Breast epithelium (tissue), 4 donors: Measurements from ENCODE around the gene BCL7A. TPM values are rescaled to one million over a fixed set of nuclear protein-coding genes. Genes with fewer than 3 reads are reported as not detected.
"Not testable (repeated sequence)": the region's sequence is repeated elsewhere in the genome, so short reads cannot be mapped to it uniquely, and the experiment has no call there.

ENCODE experiments used
- DNase-seq, 2 donors: peaks; one replicate each; pipeline ENCODE4 v3.0.0-alpha.2; 2019; ENCODE audit warnings: low spot score in 2 of 2
- H3K27ac ChIP-seq, 2 donors: fragments of 200-600 bp; sonication (generic) in 1 of 2; one replicate each; pipeline ENCODE4 v1.5.1; 2016 to 2019; ENCODE audit warnings: mild to moderate bottlenecking in 1 of 2
- H3K27me3 ChIP-seq, 2 donors: fragments of 200-600 bp; sonication (generic) in 1 of 2; one replicate each; pipeline versions ENCODE4 v1.5.1 to v1.6.0; 2017 to 2019; ENCODE audit warnings: control low read depth in 1 of 2, mild to moderate bottlenecking in 1 of 2
- H3K36me3 ChIP-seq: fragments of 200-600 bp; one replicate; pipeline ENCODE4 v1.5.1; 2019
- H3K4me1 ChIP-seq, 2 donors: fragments of 200-600 bp; sonication (generic); one replicate each; pipeline ENCODE4 v1.5.1; 2016 to 2019; ENCODE audit warnings: control low read depth in 1 of 2
- H3K4me3 ChIP-seq, 3 donors: fragments of 200-600 bp; sonication (generic); 1 replicate in 2 of 3; 2 replicates in 1 of 3; pipeline ENCODE4 v1.5.1; 2016 to 2019; ENCODE audit warnings: mild to moderate bottlenecking in 3 of 3, moderate library complexity in 2 of 3
- H3K9me3 ChIP-seq, 2 donors: fragments of 200-600 bp; sonication (generic) in 1 of 2; one replicate each; pipeline ENCODE4 v1.5.1; 2016 to 2019; ENCODE audit warnings: control low read depth in 1 of 2
- CTCF ChIP-seq, 3 donors: fragments of 450-650 bp; IDR thresholded peaks; one replicate each; pipeline ENCODE4 v1.5.1; 2016 to 2017; ENCODE audit warnings: antibody characterized with exemption in 3 of 3, mild to moderate bottlenecking in 3 of 3, moderate library complexity in 3 of 3
- POLR2A ChIP-seq: fragments of 450-650 bp; IDR thresholded peaks from one replicate; pipeline ENCODE4 v1.6.1; 2016; ENCODE audit warnings: antibody characterized with exemption, mild to moderate bottlenecking, moderate library complexity
- POLR2AphosphoS5 ChIP-seq, 3 donors: sonication (generic); formaldehyde crosslinking; IDR thresholded peaks; one replicate each; pipeline ENCODE4 v1.6.1; 2017; ENCODE audit warnings: antibody characterized with exemption in 3 of 3
- intact Hi-C: fragments of 100-400 bp; cut with DNase I; formaldehyde crosslinking; loops from one replicate; pipeline ENCODE4 v1.15.1; 2023; ENCODE audit warnings: low total_unique reads
- total RNA-seq, 3 donors: library from RNA; depleted of rRNA; stranded (reverse); fragments of >200 nt; gene quantifications; one replicate each; pipeline ENCODE4 v1.1.0, GENCODE V29; 2016

Gene BCL7A
- total RNA-seq, 3 donors from 2014 or later, result 6.2 to 13.5 (median 8.8) TPM

GRCh38 chr12:122052285-122052684, 30.6 kb downstream of the BCL7A start:
- H3K9me3 ChIP-seq, result no peaks in the 10 kb centered on the region
- no peaks in the 10 kb centered on the region for H3K4me1 ChIP-seq
- no peak for DNase-seq
- H3K27me3 ChIP-seq, result no peaks in the 10 kb centered on the region
- no peak overlapping the region for H3K27ac ChIP-seq
- no peak overlapping the region for H3K4me3 ChIP-seq
- no peaks in the 10 kb centered on the region for H3K36me3 ChIP-seq
- intact Hi-C loops, result no loop called here
- TF ChIP-seq POLR2A (no peak), CTCF (IDR thresholded peaks at IDR 0.05) (no peak), POLR2AphosphoS5 (IDR thresholded peaks at IDR 0.05) (no peak)

GRCh38 chr12:122054842-122055520, 33.3 kb downstream of the BCL7A start:
- intact Hi-C loops, result no loop called here
- Histone ChIP-seq H3K4me1 (no peaks in the 10 kb centered on the region), H3K9me3 (no peaks in the 10 kb centered on the region), H3K27me3 (no peaks in the 10 kb centered on the region), H3K4me3 (no peak overlapping the region), H3K27ac (no peak overlapping the region), H3K36me3 (no peaks in the 10 kb centered on the region)
- TF ChIP-seq CTCF (IDR thresholded peaks at IDR 0.05) (no peak), POLR2A (no peak), POLR2AphosphoS5 (IDR thresholded peaks at IDR 0.05) (no peak)
- DNase-seq, result no peak

GRCh38 chr12:122056406-122056805, 34.7 kb downstream of the BCL7A start:
- H3K4me1 ChIP-seq, H3K27me3 ChIP-seq, H3K36me3 ChIP-seq, H3K27ac ChIP-seq, H3K9me3 ChIP-seq, DNase-seq, H3K4me3 ChIP-seq, intact Hi-C loops: not testable (repeated sequence)

GRCh38 chr12:122057007-122057735, 35.5 kb downstream of the BCL7A start:
- H3K27ac ChIP-seq, result no peak overlapping the region
- no peaks in the 10 kb centered on the region for H3K4me1 ChIP-seq
- intact Hi-C loops, result no loop called here
- no peaks in the 10 kb centered on the region for H3K36me3 ChIP-seq
- no peak overlapping the region for H3K4me3 ChIP-seq
- no peak for DNase-seq
- H3K9me3 ChIP-seq, result no peaks in the 10 kb centered on the region
- H3K27me3 ChIP-seq, result no peaks in the 10 kb centered on the region
- no peak for TF ChIP-seq POLR2A

GRCh38 chr12:122057769-122058168, 36.1 kb downstream of the BCL7A start:
- H3K36me3 ChIP-seq, result no peaks in the 10 kb centered on the region
- H3K4me1 ChIP-seq, result no peaks in the 10 kb centered on the region
- no peak overlapping the region for H3K27ac ChIP-seq
- intact Hi-C loops, result no loop called here
- no peak overlapping the region for H3K4me3 ChIP-seq
- H3K27me3 ChIP-seq, result no peaks in the 10 kb centered on the region
- no peaks in the 10 kb centered on the region for H3K9me3 ChIP-seq
- no peak for DNase-seq
- no peak for TF ChIP-seq POLR2A
- TF ChIP-seq POLR2AphosphoS5 (IDR thresholded peaks at IDR 0.05), result no peak

- Histone ChIP-seq H3K27me3 (no peaks in the 10 kb centered on the region), H3K4me1 (peaks cover 0 to 6% of the 10 kb centered on the region in 2 donors), H3K27ac (no peak overlapping the region), H3K4me3 (no peak overlapping the region), H3K36me3 (no peaks in the 10 kb centered on the region), H3K9me3 (no peaks in the 10 kb centered on the region)
- no peak for TF ChIP-seq CTCF (IDR thresholded peaks at IDR 0.05)
- no peak for TF ChIP-seq POLR2AphosphoS5 (IDR thresholded peaks at IDR 0.05)
- intact Hi-C loops, result no loop called here
- no peak for DNase-seq
Observed at GRCh38 chr12:122058549-122059149, 37.0 kb downstream of the BCL7A start.
